Stimulated activated naive B cell treated with anti-CD40 and anti-IgM and Interleukin-4, amounts not matched to agents 10 μg/mL and 1 μg/mL and 100 μg/mL, for 72 hours (primary cell): ENCODE results near the gene ZC3HAV1.
"Not testable (repeated sequence)": the region's sequence is repeated elsewhere in the genome, so short reads cannot be mapped to it uniquely, and the experiment has no call there.

Experiments used
- ATAC-seq, 2 donors: fragments of 150-1000 bp; cut with Tn5 transposase; replicated peaks; 2 replicates each; pipeline ENCODE4 v1.10.0; 2021; ENCODE audit warnings: moderate library complexity in 1 of 2
- DNase-seq: peaks from one replicate; pipeline ENCODE4 v3.0.0; 2021
- H3K27ac Mint-ChIP-seq: one replicate; pipeline ENCODE4 v1.8.0; 2022; ENCODE audit warnings: mild to moderate bottlenecking, mixed read lengths
- H3K27me3 Mint-ChIP-seq, 2 donors: one replicate each; pipeline ENCODE4 v1.8.0; 2022; ENCODE audit warnings: mixed read lengths in 2 of 2
- H3K36me3 Mint-ChIP-seq, 2 donors: one replicate each; pipeline ENCODE4 v1.8.0; 2022; ENCODE audit warnings: mixed read lengths in 2 of 2, mild to moderate bottlenecking in 1 of 2
- H3K4me1 Mint-ChIP-seq, 2 donors: one replicate each; pipeline ENCODE4 v1.8.0; 2022; ENCODE audit warnings: mixed read lengths in 2 of 2, mild to moderate bottlenecking in 1 of 2
- H3K4me3 Mint-ChIP-seq, 2 donors: one replicate each; pipeline ENCODE4 v1.8.0; 2022; ENCODE audit warnings: mild to moderate bottlenecking in 2 of 2, mixed read lengths in 2 of 2, moderate library complexity in 1 of 2
- H3K9me3 Mint-ChIP-seq, 2 donors: one replicate each; pipeline ENCODE4 v1.8.0; 2022; ENCODE audit warnings: mixed read lengths in 2 of 2, mild to moderate bottlenecking in 1 of 2

The ZC3HAV1 gene

GRCh38 chr7:139106959-139107358 is 2.6 kb downstream of the ZC3HAV1 start:
- Mint-ChIP-seq H3K9me3 (peaks cover 3 to 7% of the 10 kb centered on the region in 2 donors), H3K27me3 (no peaks in the 10 kb centered on the region), H3K4me1 (peaks cover 24 to 49% of the 10 kb centered on the region in 2 donors), H3K36me3 (peaks cover 29 to 40% of the 10 kb centered on the region in 2 donors), H3K4me3 (peak overlapping the region; percentile 98), H3K27ac (peak overlapping the region; percentile 93)
- no peak for ATAC-seq
- DNase-seq: no peak

- H3K9me3 Mint-ChIP-seq, ATAC-seq, DNase-seq, H3K27me3 Mint-ChIP-seq: not testable (repeated sequence)
- Mint-ChIP-seq H3K27ac (peak overlapping the region; percentile 65), H3K36me3 (peaks cover 28 to 36% of the 10 kb centered on the region in 2 donors), H3K4me1 (peaks cover 20 to 47% of the 10 kb centered on the region in 2 donors), H3K4me3 (peak overlapping the region; percentile 79 to 81)
Observed at GRCh38 chr7:139106227-139106626, 3.3 kb downstream of the ZC3HAV1 start.

- H3K27ac Mint-ChIP-seq: peak overlapping the region; percentile 91
- no peak for ATAC-seq
- peaks cover 35 to 43% of the 10 kb centered on the region in 2 donors for H3K36me3 Mint-ChIP-seq
- DNase-seq: no peak
- peak overlapping the region; percentile 84 to 85 for H3K4me3 Mint-ChIP-seq
- H3K4me1 Mint-ChIP-seq: peaks cover 24 to 54% of the 10 kb centered on the region in 2 donors
- no peaks in the 10 kb centered on the region for H3K27me3 Mint-ChIP-seq
- no peaks in the 10 kb centered on the region for H3K9me3 Mint-ChIP-seq
Observed at GRCh38 chr7:139105484-139105883, 4.0 kb downstream of the ZC3HAV1 start.

GRCh38 chr7:139104091-139104450 is 5.4 kb downstream of the ZC3HAV1 start:
- DNase-seq (no peak), ATAC-seq (no peak)
- Mint-ChIP-seq H3K9me3 (no peaks in the 10 kb centered on the region), H3K4me1 (peaks cover 24 to 55% of the 10 kb centered on the region in 2 donors), H3K27me3 (no peaks in the 10 kb centered on the region), H3K27ac (peak overlapping the region; percentile 91), H3K4me3 (peak overlapping the region; percentile 84 to 85), H3K36me3 (peaks cover 45 to 53% of the 10 kb centered on the region in 2 donors)

- Mint-ChIP-seq H3K9me3 (no peaks in the 10 kb centered on the region), H3K27me3 (no peaks in the 10 kb centered on the region), H3K4me3 (peak overlapping the region; percentile 84 to 85), H3K27ac (peak overlapping the region; percentile 91), H3K4me1 (peaks cover 25 to 57% of the 10 kb centered on the region in 2 donors), H3K36me3 (peaks cover 43 to 52% of the 10 kb centered on the region in 2 donors)
- ATAC-seq: no peak
- no peak for DNase-seq
Observed at GRCh38 chr7:139103057-139103815, 6.3 kb downstream of the ZC3HAV1 start.

- peaks cover 36 to 46% of the 10 kb centered on the region in 2 donors for H3K36me3 Mint-ChIP-seq
- H3K4me3 Mint-ChIP-seq, ATAC-seq, H3K27ac Mint-ChIP-seq, DNase-seq, H3K9me3 Mint-ChIP-seq, H3K27me3 Mint-ChIP-seq: not testable (repeated sequence)
- H3K4me1 Mint-ChIP-seq: peaks cover 22 to 64% of the 10 kb centered on the region in 2 donors
Observed at GRCh38 chr7:139101637-139102158, 7.8 kb downstream of the ZC3HAV1 start.

GRCh38 chr7:139099172-139099947 is 10.2 kb downstream of the ZC3HAV1 start:
- peaks cover 40 to 55% of the 10 kb centered on the region in 2 donors for H3K36me3 Mint-ChIP-seq
- no peak for DNase-seq
- H3K27me3 Mint-ChIP-seq: no peaks in the 10 kb centered on the region
- no peaks in the 10 kb centered on the region for H3K9me3 Mint-ChIP-seq
- H3K4me1 Mint-ChIP-seq: peaks cover 34 to 71% of the 10 kb centered on the region in 2 donors
- H3K4me3 Mint-ChIP-seq: peak overlapping the region in 1 of 2 donors; percentile 4
- ATAC-seq: no peak
- peak overlapping the region; percentile 75 for H3K27ac Mint-ChIP-seq

- Mint-ChIP-seq H3K9me3 (no peaks in the 10 kb centered on the region), H3K36me3 (peaks cover 37 to 66% of the 10 kb centered on the region in 2 donors), H3K27me3 (no peaks in the 10 kb centered on the region), H3K4me1 (peaks cover 47 to 76% of the 10 kb centered on the region in 2 donors), H3K27ac (peak overlapping the region; percentile 77), H3K4me3 (peak overlapping the region; percentile 78 to 81)
- DNase-seq (peak; percentile 59), ATAC-seq (peak; percentile 99)
Observed at GRCh38 chr7:139095194-139095659, 14.3 kb downstream of the ZC3HAV1 start.

- Mint-ChIP-seq H3K27ac (peak overlapping the region; percentile 77), H3K9me3 (no peaks in the 10 kb centered on the region), H3K27me3 (no peaks in the 10 kb centered on the region), H3K4me3 (peak overlapping the region; percentile 78 to 81), H3K36me3 (peaks cover 35 to 62% of the 10 kb centered on the region in 2 donors), H3K4me1 (peaks cover 45 to 74% of the 10 kb centered on the region in 2 donors)
- DNase-seq: no peak
- ATAC-seq: peak; percentile 23 to 44
Observed at GRCh38 chr7:139094596-139094995, 14.9 kb downstream of the ZC3HAV1 start.

GRCh38 chr7:139094030-139094429 is 15.5 kb downstream of the ZC3HAV1 start:
- H3K4me1 Mint-ChIP-seq: peaks cover 40 to 68% of the 10 kb centered on the region in 2 donors
- H3K27me3 Mint-ChIP-seq: no peaks in the 10 kb centered on the region
- peak overlapping the region; percentile 78 to 81 for H3K4me3 Mint-ChIP-seq
- peak overlapping the region; percentile 77 for H3K27ac Mint-ChIP-seq
- DNase-seq: no peak
- peaks cover 35 to 62% of the 10 kb centered on the region in 2 donors for H3K36me3 Mint-ChIP-seq
- H3K9me3 Mint-ChIP-seq: no peaks in the 10 kb centered on the region
- ATAC-seq: no peak

GRCh38 chr7:139093512-139093911 is 16.0 kb downstream of the ZC3HAV1 start:
- not testable (repeated sequence) for DNase-seq, H3K9me3 Mint-ChIP-seq, H3K27me3 Mint-ChIP-seq, ATAC-seq, H3K4me3 Mint-ChIP-seq
- Mint-ChIP-seq H3K27ac (peak overlapping the region; percentile 77), H3K4me1 (peaks cover 39 to 66% of the 10 kb centered on the region in 2 donors), H3K36me3 (peaks cover 37 to 65% of the 10 kb centered on the region in 2 donors)

- Mint-ChIP-seq H3K9me3 (peaks cover 2 to 5% of the 10 kb centered on the region in 2 donors), H3K27ac (peak overlapping the region; percentile 62), H3K27me3 (no peaks in the 10 kb centered on the region), H3K4me1 (peaks cover 44 to 69% of the 10 kb centered on the region in 2 donors), H3K4me3 (no peak overlapping the region), H3K36me3 (peaks cover 46 to 74% of the 10 kb centered on the region in 2 donors)
- ATAC-seq (no peak), DNase-seq (no peak)
Observed at GRCh38 chr7:139092090-139092796, 17.3 kb downstream of the ZC3HAV1 start.

GRCh38 chr7:139091677-139091996 is 17.9 kb downstream of the ZC3HAV1 start:
- Mint-ChIP-seq H3K36me3 (peaks cover 48 to 75% of the 10 kb centered on the region in 2 donors), H3K4me1 (peaks cover 43 to 69% of the 10 kb centered on the region in 2 donors), H3K4me3 (no peak overlapping the region), H3K27me3 (no peaks in the 10 kb centered on the region), H3K27ac (peak overlapping the region; percentile 69), H3K9me3 (peaks cover 5 to 11% of the 10 kb centered on the region in 2 donors)
- DNase-seq (no peak), ATAC-seq (no peak)

GRCh38 chr7:139089118-139089517 is 20.4 kb downstream of the ZC3HAV1 start:
- ATAC-seq: no peak
- peaks cover 29 to 54% of the 10 kb centered on the region in 2 donors for H3K4me1 Mint-ChIP-seq
- no peak overlapping the region for H3K4me3 Mint-ChIP-seq
- peaks cover 5 to 11% of the 10 kb centered on the region in 2 donors for H3K9me3 Mint-ChIP-seq
- peaks cover 51 to 74% of the 10 kb centered on the region in 2 donors for H3K36me3 Mint-ChIP-seq
- H3K27me3 Mint-ChIP-seq: no peaks in the 10 kb centered on the region
- no peak for DNase-seq
- H3K27ac Mint-ChIP-seq: no peak overlapping the region
